Measurements from ENCODE around the gene CD84.

The CD84 gene

GRCh38 chr1:160623862-160624261 is 44.6 kb upstream of the CD84 start:
- no peak for DNase-seq (ENCODE audit: low read depth, low spot score)
- Histone ChIP-seq H3K36me3 (ENCODE audit: insufficient read depth, low read length) (no peaks in the 10 kb centered on the region), H3K27ac (no peak overlapping the region), H3K4me3 (no peak overlapping the region), H3K9me3 (ENCODE audit: low read depth, low read length) (no peaks in the 10 kb centered on the region), H3K9ac (ENCODE audit: insufficient read length) (no peak overlapping the region)
- TF ChIP-seq POLR2AphosphoS5 (IDR thresholded peaks at IDR 0.05; ENCODE audit: borderline replicate concordance, low read depth, low read length) (no peak), FOXP2 (optimal IDR thresholded peaks at IDR 0.05; ENCODE audit: control extremely low read depth, extremely low read length, insufficient read depth) (no peak), EZH2 (IDR thresholded peaks at IDR 0.05) (no peak)

GRCh38 chr1:160623227-160623633 is 43.9 kb upstream of the CD84 start:
- TF ChIP-seq EZH2 (IDR thresholded peaks at IDR 0.05) (no peak), FOXP2 (optimal IDR thresholded peaks at IDR 0.05; ENCODE audit: control extremely low read depth, extremely low read length, insufficient read depth) (no peak), POLR2AphosphoS5 (IDR thresholded peaks at IDR 0.05; ENCODE audit: borderline replicate concordance, low read depth, low read length) (no peak)
- no peaks in the 10 kb centered on the region for H3K36me3 ChIP-seq (ENCODE audit: insufficient read depth, low read length)
- H3K9me3 ChIP-seq (ENCODE audit: low read depth, low read length): no peaks in the 10 kb centered on the region
- no peak overlapping the region for H3K4me3 ChIP-seq
- H3K27ac ChIP-seq: no peak overlapping the region
- no peak overlapping the region for H3K9ac ChIP-seq (ENCODE audit: insufficient read length)
- no peak for DNase-seq (ENCODE audit: low read depth, low spot score)

GRCh38 chr1:160622501-160623226 is 43.4 kb upstream of the CD84 start:
- DNase-seq (ENCODE audit: low read depth, low spot score): no peak
- Histone ChIP-seq H3K36me3 (ENCODE audit: insufficient read depth, low read length) (no peaks in the 10 kb centered on the region), H3K4me3 (no peak overlapping the region), H3K9me3 (ENCODE audit: low read depth, low read length) (no peaks in the 10 kb centered on the region), H3K27ac (no peak overlapping the region), H3K9ac (ENCODE audit: insufficient read length) (no peak overlapping the region)
- TF ChIP-seq POLR2AphosphoS5 (IDR thresholded peaks at IDR 0.05; ENCODE audit: borderline replicate concordance, low read depth, low read length): no peak
- no peak for TF ChIP-seq FOXP2 (optimal IDR thresholded peaks at IDR 0.05; ENCODE audit: control extremely low read depth, extremely low read length, insufficient read depth)
- TF ChIP-seq EZH2 (IDR thresholded peaks at IDR 0.05): no peak

- no peak overlapping the region for H3K9ac ChIP-seq (ENCODE audit: insufficient read length)
- no peaks in the 10 kb centered on the region for H3K9me3 ChIP-seq (ENCODE audit: low read depth, low read length)
- no peak overlapping the region for H3K27ac ChIP-seq
- DNase-seq (ENCODE audit: low read depth, low spot score): no peak
- no peak overlapping the region for H3K4me3 ChIP-seq
- H3K36me3 ChIP-seq (ENCODE audit: insufficient read depth, low read length): no peaks in the 10 kb centered on the region
- no peak for TF ChIP-seq FOXP2 (optimal IDR thresholded peaks at IDR 0.05; ENCODE audit: control extremely low read depth, extremely low read length, insufficient read depth)
- TF ChIP-seq POLR2AphosphoS5 (IDR thresholded peaks at IDR 0.05; ENCODE audit: borderline replicate concordance, low read depth, low read length): no peak
- TF ChIP-seq EZH2 (IDR thresholded peaks at IDR 0.05): no peak
These were observed 42.5 kb upstream of the CD84 start for GRCh38 chr1:160621633-160622413.

GRCh38 chr1:160620942-160621632 is 41.8 kb upstream of the CD84 start:
- Histone ChIP-seq H3K36me3 (ENCODE audit: insufficient read depth, low read length) (no peaks in the 10 kb centered on the region), H3K9me3 (ENCODE audit: low read depth, low read length) (no peaks in the 10 kb centered on the region), H3K9ac (ENCODE audit: insufficient read length) (no peak overlapping the region), H3K4me3 (no peak overlapping the region), H3K27ac (no peak overlapping the region)
- DNase-seq (ENCODE audit: low read depth, low spot score): no peak
- TF ChIP-seq POLR2AphosphoS5 (IDR thresholded peaks at IDR 0.05; ENCODE audit: borderline replicate concordance, low read depth, low read length): no peak
- no peak for TF ChIP-seq FOXP2 (optimal IDR thresholded peaks at IDR 0.05; ENCODE audit: control extremely low read depth, extremely low read length, insufficient read depth)
- no peak for TF ChIP-seq EZH2 (IDR thresholded peaks at IDR 0.05)

GRCh38 chr1:160619742-160620277 is 40.5 kb upstream of the CD84 start:
- Histone ChIP-seq H3K9me3 (ENCODE audit: low read depth, low read length) (no peaks in the 10 kb centered on the region), H3K36me3 (ENCODE audit: insufficient read depth, low read length) (no peaks in the 10 kb centered on the region), H3K9ac (ENCODE audit: insufficient read length) (no peak overlapping the region), H3K4me3 (no peak overlapping the region), H3K27ac (no peak overlapping the region)
- no peak for TF ChIP-seq POLR2AphosphoS5 (IDR thresholded peaks at IDR 0.05; ENCODE audit: borderline replicate concordance, low read depth, low read length)
- no peak for TF ChIP-seq FOXP2 (optimal IDR thresholded peaks at IDR 0.05; ENCODE audit: control extremely low read depth, extremely low read length, insufficient read depth)
- TF ChIP-seq EZH2 (IDR thresholded peaks at IDR 0.05): no peak
- no peak for DNase-seq (ENCODE audit: low read depth, low spot score)

- no peak overlapping the region for H3K9ac ChIP-seq (ENCODE audit: insufficient read length)
- H3K36me3 ChIP-seq (ENCODE audit: insufficient read depth, low read length): no peaks in the 10 kb centered on the region
- TF ChIP-seq EZH2 (IDR thresholded peaks at IDR 0.05): no peak
- TF ChIP-seq POLR2AphosphoS5 (IDR thresholded peaks at IDR 0.05; ENCODE audit: borderline replicate concordance, low read depth, low read length): no peak
- no peak for TF ChIP-seq FOXP2 (optimal IDR thresholded peaks at IDR 0.05; ENCODE audit: control extremely low read depth, extremely low read length, insufficient read depth)
- H3K4me3 ChIP-seq: no peak overlapping the region
- no peak for DNase-seq (ENCODE audit: low read depth, low spot score)
- no peaks in the 10 kb centered on the region for H3K9me3 ChIP-seq (ENCODE audit: low read depth, low read length)
- no peak overlapping the region for H3K27ac ChIP-seq
These were observed 39.5 kb upstream of the CD84 start for GRCh38 chr1:160618763-160619274.

- no peak overlapping the region for H3K9ac ChIP-seq (ENCODE audit: insufficient read length)
- H3K36me3 ChIP-seq (ENCODE audit: insufficient read depth, low read length): no peaks in the 10 kb centered on the region
- no peak for TF ChIP-seq POLR2AphosphoS5 (IDR thresholded peaks at IDR 0.05; ENCODE audit: borderline replicate concordance, low read depth, low read length)
- no peak for TF ChIP-seq FOXP2 (optimal IDR thresholded peaks at IDR 0.05; ENCODE audit: control extremely low read depth, extremely low read length, insufficient read depth)
- TF ChIP-seq EZH2 (IDR thresholded peaks at IDR 0.05): no peak
- H3K9me3 ChIP-seq (ENCODE audit: low read depth, low read length): no peaks in the 10 kb centered on the region
- DNase-seq (ENCODE audit: low read depth, low spot score): no peak
- H3K4me3 ChIP-seq: no peak overlapping the region
- H3K27ac ChIP-seq: no peak overlapping the region
These were observed 39.0 kb upstream of the CD84 start for GRCh38 chr1:160618327-160618726.

Data from SK-N-MC (cell line).